Glomerular endothelial cell (primary cell): ENCODE measurements around the gene GRB7. TPM values are rescaled to one million over a fixed set of nuclear protein-coding genes. Genes with fewer than 3 reads are reported as not detected.
"Not testable (repeated sequence)": the region's sequence is repeated elsewhere in the genome, so short reads cannot be mapped to it uniquely, and the experiment has no call there.

ENCODE experiments used
- DNase-seq: peaks from one replicate; pipeline ENCODE4 v3.0.0-alpha.2; 2011; ENCODE audit warnings: low read depth, low spot score; ENCODE audit errors: extremely low read depth
- total RNA-seq: library from RNA; depleted of rRNA; stranded (reverse); fragments of >200 nt; gene quantifications from 2 replicates; pipeline ENCODE4 v1.2.3, GENCODE V29; 2015

Gene GRB7
- total RNA-seq, result not detected in 2 replicates

GRCh38 chr17:39737760-39738567 lies at the start of gene GRB7:
TSS of gene GRB7 (plus strand) at chr17:39737938. CDS start at chr17:39742302, 4,364 bp downstream.
- DNase-seq, result no peak

DNA sequence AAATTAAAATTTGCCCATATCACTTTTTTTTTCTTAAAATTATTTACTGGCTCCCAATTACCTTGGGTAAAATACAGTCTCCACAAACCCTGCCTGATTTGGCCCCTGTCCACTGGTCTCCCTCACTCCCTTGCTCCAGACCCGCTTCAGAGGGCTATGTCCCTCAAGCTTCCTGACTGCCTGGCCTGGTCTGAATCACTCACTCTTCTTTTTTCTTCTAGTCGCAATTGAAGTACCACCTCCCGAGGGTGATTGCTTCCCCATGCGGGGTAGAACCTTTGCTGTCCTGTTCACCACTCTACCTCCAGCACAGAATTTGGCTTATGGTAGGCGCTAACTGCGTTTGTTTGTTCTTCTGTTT lies 49.3 kb upstream of the GRB7 start:
- DNase-seq, result no peak

GRCh38 chr17:39688945-39689344 lies 48.8 kb upstream of the GRB7 start:
- DNase-seq, result no peak

DNA sequence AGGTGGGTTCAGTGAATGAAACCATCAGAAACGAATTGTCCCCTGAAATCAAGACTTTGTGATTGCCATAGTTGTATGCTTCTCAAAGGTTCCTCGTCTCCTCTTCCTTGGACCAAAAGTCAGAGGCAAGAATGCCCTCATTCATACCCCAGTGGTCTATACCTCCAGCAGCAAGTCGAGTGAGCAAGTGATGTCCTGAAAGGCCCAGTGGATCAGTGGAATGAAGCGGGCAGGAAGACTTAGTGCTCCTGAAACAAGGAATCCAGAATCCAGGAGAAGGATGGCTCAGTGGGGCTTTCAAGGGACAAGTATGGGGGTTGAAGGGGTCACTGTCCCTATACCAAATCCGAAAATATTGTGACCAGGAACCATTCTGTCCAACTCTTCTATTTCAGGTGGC lies 43.1 kb upstream of the GRB7 start:
- no peak for DNase-seq

GRCh38 chr17:39695089-39695474 lies 42.7 kb upstream of the GRB7 start:
- DNase-seq, result no peak

- DNase-seq, result no peak
Observed at GRCh38 chr17:39696731-39697130, 41.0 kb upstream of the GRB7 start.

GRCh38 chr17:39697961-39698360 lies 39.8 kb upstream of the GRB7 start:
- DNase-seq, result no peak

DNA sequence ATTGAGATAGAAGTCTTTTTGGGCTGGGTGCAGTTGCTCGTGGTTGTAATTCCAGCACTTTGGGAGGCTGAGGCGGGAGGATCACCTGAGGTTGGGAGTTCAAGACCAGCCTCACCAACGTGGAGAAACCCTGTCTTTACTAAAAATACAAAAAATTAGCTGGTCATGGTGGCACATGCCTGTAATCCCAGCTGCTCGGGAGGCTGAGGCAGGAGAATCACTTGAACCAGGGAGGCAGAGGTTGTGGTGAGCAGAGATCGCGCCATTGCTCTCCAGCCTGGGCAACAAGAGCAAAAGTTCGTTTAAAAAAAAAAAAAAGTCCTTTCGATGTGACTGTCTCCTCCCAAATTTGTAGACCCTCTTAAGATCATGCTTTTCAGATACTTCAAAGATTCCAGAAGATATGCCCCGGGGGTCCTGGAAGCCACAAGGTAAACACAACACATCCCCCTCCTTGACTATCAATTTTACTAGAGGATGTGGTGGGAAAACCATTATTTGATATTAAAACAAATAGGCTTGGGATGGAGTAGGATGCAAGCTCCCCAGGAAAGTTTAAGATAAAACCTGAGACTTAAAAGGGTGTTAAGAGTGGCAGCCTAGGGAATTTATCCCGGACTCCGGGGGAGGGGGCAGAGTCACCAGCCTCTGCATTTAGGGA lies 38.5 kb upstream of the GRB7 start:
- DNase-seq, result not testable (repeated sequence)

DNA sequence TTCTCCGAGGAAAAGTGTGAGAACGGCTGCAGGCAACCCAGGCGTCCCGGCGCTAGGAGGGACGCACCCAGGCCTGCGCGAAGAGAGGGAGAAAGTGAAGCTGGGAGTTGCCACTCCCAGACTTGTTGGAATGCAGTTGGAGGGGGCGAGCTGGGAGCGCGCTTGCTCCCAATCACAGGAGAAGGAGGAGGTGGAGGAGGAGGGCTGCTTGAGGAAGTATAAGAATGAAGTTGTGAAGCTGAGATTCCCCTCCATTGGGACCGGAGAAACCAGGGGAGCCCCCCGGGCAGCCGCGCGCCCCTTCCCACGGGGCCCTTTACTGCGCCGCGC lies 38.0 kb upstream of the GRB7 start, which contains the start of gene ERBB2:
Gene ERBB2, plus strand, starts transcription at position 247 of the 330 bp plus-strand sequence. CDS start 175 bp downstream, outside the sequence.
- DNase-seq, result no peak

GRCh38 chr17:39700148-39700987 lies 37.4 kb upstream of the GRB7 start:
- no peak for DNase-seq

GRCh38 chr17:39701012-39701783 lies 36.5 kb upstream of the GRB7 start:
- DNase-seq, result no peak

DNA sequence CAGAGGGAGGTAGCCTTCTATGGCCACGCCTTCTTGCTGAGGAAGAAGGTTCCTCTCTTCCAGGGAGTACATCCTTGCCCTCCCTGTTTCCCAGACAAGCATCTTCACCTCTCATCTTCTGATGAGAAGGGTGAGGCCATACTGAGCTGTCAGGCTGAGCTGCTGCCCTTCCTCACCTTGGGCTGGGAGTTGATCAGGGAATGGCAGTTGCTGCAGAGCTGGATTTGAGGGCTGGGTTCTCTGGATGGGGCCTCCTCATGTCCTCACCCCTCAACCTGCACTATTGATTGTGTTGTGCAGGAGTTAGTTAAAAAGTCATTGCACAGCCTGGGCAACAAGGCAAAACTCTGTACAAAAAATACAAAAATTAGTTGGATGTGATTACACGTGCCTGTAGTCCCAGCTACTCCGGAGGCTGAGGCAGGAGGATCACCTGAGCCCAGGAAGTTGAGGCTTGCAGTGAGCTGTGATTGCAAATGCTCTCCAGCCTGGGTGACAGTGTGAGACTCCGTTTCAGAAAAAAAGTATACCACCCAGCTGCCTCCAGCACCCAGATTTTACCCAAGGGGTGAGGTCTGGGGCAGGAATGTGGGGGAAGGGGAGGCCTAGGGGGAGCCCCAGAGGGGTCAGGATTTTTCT lies 35.8 kb upstream of the GRB7 start:
- no peak for DNase-seq

DNA sequence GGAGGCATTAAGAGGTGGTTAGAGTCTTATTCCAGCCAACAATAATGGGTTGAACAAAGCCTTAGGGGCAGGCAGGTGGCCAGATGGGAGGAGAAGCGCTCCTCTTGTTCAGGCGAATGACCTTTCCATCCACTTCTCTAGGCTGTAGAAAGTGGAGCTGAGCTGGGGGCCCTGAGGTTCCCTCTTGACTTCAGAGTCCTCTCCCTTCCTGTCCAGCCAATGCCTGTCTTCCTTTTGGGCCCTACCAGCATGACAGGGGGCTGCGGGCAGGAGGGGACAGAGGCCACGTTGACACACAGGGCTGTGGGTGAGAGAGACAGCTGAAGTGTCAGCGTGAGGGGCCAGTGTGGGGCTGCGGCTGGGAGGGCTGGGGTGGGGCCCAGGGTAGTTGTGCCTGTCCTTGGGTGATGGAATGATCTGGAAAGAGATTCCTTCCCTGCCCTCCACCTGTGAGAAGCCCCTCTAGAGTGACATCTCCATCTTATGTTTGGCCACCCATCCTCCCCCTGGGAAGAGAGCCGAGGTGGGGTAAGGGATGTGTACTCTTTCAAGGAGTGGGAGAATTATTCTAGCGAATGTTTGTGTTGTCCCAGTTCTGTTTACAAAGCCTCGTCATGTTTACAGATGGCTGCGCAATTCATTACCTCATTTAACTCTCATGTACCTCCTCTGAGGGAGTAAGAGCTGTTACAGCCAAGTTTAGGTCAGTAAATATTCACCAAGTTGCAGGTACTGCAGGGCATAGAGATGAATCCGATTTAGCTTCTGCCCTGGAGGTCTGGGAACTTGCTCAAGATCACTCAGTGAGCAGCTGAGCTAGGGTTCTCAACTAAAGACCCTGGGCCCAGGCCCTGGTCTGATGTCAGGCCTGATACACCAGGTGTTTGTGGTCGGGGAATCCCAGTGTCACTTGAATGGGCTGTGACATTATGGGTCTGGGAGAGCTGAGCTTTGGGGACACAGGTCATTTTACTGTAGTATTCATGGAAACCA lies 34.5 kb upstream of the GRB7 start:
- DNase-seq, result no peak

DNA sequence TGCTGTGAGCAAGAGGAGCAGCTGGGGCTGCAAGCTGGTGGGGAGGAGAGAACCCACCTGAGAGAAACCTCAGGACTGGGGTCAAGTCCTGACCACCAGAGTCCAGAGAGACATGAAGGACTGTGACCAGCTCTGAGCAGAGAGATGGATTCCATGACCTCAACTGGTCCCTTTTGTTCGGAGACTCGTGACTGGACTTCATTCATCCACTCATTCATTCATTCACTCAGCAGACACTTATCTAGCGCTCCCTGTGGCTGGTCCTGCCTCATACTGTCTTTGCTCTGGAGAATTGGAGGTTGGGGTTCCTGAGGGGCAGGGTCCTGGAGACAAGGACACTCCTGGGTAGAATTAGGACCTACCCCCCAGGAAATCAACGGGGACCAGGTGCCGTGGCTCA lies 33.8 kb upstream of the GRB7 start:
- DNase-seq, result no peak

- DNase-seq, result no peak
Observed at GRCh38 chr17:39704821-39705551, 32.8 kb upstream of the GRB7 start.

- DNase-seq, result no peak
Observed at GRCh38 chr17:39705786-39706348, 31.9 kb upstream of the GRB7 start.

DNA sequence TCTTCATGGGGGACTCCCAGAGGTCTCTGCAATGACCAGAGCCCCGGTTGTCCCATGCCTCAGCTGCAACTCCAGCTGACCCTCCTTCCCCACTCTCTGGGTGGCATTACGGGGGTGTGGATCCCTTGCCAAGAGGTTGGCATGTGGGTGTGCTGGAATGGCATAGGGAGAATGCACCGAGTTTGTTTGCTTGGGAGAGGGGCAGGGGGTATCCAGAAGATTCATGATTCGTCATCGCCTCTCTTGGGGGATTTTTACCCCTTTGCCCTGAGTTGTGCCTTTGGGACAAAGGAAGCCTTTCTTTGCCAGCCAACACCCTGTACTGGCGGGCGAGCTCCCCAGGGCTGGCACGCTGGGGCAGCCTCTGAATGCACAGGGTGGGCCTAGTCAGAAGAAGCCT lies 31.4 kb upstream of the GRB7 start:
- DNase-seq, result no peak

DNA sequence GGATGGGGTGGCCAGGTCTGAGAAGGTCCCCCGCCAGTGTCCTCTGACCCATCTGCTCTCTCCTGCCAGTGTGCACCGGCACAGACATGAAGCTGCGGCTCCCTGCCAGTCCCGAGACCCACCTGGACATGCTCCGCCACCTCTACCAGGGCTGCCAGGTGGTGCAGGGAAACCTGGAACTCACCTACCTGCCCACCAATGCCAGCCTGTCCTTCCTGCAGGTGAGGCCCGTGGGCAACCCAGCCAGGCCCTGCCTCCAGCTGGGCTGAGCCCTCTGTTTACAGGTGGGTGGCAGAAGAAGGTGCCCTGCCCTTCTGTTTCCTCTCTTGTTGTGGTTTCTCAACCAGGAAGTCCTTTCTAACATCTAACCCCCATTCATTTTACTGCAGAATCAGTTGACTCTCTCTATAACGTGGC lies 30.8 kb upstream of the GRB7 start:
- DNase-seq, result no peak
